GM19467 (cell line): ENCODE measurements around the gene KIF24.
"Not testable (repeated sequence)": the region's sequence is repeated elsewhere in the genome, so short reads cannot be mapped to it uniquely, and the experiment has no call there.

Experiments
- ATAC-seq: cut with Tn5 transposase; IDR thresholded peaks from one replicate; pipeline ENCODE4 v1.9.1; 2021; ENCODE audit warnings: mild to moderate bottlenecking, moderate library complexity; ENCODE audit not compliant: unreplicated experiment

Gene KIF24

GRCh38 chr9:34363619-34364351 lies 34.7 kb upstream of the KIF24 start:
- no peak for ATAC-seq

GRCh38 chr9:34362614-34363214 lies 33.6 kb upstream of the KIF24 start:
- no peak for ATAC-seq

DNA sequence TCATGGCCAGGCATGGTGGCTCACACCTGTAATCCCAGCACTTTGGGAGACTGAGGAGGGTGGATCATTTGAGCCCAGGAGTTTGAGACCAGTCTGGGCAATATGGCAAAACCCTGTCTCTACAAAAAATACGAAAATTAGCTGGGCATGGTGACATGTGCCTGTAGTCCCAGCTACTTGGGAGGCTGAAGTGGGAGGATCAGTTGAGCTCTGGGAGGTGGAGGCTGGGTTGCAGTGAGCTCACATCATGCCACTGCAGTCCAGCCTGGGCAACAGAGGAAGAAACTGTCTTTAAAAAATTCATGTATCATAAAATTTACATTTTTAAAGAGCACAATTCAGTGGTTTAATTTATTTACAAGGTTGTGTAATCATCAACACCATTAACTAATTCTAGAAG lies 23.9 kb upstream of the KIF24 start:
- not testable (repeated sequence) for ATAC-seq

DNA sequence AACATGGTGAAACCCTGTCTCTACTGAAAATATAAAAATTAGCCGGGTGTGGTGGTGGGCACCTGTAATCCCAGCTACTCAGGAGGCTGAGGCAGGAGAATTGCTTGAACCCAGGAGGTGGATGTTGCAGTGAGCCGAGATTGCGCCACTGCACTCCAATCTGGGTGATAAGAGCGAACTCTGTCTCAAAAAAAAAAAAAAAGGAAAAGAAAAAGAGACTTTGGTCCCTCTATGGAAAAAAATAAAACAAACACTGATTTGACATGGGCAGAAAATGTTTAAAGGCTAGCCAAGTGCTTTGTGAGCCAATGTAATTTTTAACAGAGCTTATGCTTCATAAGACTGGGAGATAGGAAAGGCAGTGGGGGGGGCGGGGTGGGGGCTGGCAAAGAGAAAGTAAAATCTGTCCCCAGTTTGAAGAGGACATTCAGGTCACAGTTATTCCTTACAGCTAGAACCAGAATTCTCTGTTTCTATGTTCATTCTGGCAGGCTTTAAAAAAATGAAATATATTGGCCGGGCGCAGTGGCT lies 23.1 kb upstream of the KIF24 start:
- not testable (repeated sequence) for ATAC-seq

GRCh38 chr9:34349324-34349723 lies 20.3 kb upstream of the KIF24 start:
- ATAC-seq, result no peak

DNA sequence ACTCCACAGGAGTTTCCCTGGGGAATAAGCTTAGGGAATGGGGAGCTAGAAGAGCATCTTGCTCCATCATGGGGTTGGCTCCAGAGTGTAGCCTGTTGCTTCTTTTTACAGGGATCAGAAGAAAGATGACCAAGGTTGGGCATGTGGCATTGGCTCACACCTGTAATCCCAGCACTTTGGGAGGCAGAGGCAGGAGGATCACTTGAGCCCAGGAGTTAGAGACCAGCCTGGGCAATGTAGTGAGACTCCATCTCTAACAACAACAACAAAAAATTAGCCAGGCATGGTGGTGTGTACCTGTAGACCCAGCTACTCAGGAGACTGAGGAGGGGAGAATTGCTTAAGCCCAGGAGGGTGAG lies 18.7 kb upstream of the KIF24 start:
- no peak for ATAC-seq

DNA sequence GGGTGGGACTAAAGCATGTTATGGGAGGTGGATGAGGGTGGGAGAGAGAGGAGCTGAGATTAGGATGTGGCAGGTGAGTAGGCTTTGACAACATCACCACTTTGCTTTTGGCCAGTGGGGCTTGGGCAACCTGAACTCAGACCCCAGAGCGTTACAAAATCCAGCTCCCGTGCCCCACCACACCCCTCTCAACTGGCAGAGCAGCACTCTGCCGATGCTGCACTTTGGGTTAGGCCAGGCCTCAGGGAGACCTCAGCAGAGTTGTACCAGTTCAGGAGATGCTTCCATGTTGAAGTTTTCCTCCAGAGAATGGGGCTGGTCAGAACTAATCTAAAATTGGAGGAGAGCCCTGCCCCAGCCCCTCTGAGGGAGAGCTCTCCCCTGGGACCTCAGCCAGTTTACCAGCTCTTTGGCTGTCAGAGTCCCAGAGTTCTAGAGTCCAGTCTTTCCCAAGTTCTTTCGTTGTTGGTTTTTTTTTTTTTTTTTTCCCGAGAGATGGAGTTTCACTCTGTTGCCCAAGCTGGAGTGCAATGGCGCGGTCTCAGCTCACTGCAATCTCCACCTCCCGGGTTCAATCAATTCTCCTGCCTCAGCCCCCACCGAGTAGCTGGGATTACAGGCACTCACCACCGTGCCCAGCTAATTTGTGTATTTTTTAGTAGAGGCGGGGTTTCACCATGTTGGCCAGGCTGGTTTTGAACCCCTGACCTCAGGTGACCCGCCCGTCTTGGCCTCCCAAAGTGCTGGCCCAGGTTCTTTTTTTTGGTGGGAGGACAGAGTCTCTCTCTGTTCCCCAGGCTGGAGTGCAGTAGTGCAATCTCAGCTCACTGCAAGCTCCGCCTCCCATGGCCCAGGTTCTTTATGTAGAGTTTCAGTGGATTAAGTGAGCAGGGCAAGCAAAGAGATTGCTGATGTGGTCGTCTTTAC lies 18.1 kb upstream of the KIF24 start:
- no peak for ATAC-seq

DNA sequence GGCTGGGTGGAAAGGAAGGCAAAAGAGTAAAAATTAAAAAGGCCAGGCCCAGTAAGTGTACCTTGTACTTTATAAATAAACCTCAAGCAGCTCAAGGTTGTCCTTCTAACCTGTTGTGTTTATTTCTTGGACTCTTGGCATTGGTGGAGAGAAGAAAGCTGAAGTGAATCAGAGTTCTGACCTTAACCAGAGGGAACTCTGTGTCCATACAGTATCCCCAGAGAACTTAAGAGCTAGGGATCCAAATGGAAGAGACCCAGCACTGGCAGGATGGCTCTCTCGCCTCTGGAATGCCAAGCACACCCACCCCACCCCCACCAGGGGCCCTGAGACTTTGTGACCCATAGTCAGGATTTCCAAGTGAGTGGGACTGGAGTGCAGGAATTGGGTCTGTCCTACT lies 14.5 kb upstream of the KIF24 start:
- ATAC-seq, result no peak

GRCh38 chr9:34343090-34343489 lies 14.0 kb upstream of the KIF24 start:
- ATAC-seq, result no peak

DNA sequence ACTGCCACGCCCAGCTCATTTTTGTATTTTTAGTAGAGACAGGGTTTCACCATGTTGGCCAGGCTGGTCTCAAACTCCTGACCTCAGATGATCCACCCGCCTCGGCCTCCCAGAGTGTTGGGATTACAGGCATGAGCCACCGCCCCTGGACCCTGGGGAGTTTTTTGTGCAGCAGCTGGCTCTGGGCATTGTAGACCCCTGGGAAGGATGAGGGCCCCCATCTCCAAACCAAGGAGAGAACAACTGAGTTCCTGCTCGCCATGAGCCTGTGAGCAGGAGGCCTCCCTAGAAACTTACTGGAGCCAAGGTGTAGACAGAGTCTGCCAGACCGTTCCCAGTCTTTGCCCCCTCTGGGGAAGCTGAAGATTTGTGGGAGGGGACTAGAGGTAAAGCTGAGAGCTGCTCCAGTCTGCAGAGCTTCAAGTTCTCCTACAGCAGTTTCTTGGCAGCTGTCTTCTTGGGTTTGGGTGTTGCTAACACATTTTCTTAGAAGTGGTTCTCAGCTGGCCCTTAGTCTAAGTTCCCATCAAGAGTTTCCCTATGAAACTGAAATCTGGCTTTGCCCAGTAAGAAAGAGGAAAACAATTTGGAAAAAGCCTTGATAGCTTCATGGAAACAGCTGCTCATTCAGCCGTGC lies 12.7 kb upstream of the KIF24 start:
- ATAC-seq, result no peak

DNA sequence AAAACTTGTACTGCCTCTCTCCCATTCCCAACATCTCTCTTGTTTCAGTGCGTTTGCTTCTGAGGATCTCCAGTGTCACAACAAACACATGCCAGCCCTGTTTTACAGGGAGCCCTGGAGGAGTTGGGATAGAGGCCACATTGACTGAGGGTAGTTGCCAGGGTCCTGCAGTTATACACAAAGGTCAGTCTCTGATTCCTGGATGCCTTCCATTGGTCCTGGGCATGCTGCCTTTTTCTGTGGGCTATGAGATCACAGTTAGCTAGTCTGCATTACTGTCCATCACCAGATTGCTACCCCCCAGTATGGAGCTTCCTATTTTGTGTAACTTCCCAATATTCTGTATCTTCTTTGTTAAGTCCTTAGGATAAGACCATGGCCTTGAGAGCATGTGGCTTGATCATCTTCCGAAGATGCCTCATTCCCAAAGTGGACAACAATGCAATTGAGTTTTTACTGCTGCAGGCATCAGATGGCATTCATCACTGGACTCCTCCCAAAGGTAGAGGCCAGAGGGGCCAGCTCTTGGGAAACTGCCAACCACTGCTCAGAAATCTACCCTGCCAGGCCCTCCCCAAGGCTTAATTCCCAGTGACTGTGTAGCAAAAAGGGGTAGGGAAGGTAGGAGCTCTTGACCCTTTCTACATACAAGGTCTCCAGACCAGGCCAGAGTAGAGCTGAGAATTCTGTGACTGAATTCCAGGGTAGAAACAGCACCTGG lies 9.8 kb upstream of the KIF24 start:
- no peak for ATAC-seq

DNA sequence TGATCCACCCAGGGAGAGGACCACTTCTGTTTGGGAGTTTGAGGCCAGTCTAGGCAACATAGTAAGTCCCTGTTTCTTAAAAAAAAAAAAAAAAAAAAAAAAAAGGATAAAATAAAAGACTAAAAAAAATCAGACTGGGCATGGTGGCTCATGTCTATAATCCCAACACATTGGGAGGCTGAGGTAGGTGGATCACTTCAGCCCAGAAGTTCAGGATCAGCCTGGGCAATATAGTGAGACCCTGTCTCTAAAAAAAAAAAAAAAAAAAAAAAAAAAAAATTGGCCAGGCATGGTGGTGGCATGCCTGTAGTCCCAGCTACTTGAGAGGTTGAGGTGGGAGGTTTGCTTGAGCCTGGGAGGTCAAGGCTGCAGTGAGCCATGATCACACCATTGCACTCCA lies 9.0 kb upstream of the KIF24 start:
- ATAC-seq, result not testable (repeated sequence)

GRCh38 chr9:34337403-34337802 lies 8.3 kb upstream of the KIF24 start:
- no peak for ATAC-seq

DNA sequence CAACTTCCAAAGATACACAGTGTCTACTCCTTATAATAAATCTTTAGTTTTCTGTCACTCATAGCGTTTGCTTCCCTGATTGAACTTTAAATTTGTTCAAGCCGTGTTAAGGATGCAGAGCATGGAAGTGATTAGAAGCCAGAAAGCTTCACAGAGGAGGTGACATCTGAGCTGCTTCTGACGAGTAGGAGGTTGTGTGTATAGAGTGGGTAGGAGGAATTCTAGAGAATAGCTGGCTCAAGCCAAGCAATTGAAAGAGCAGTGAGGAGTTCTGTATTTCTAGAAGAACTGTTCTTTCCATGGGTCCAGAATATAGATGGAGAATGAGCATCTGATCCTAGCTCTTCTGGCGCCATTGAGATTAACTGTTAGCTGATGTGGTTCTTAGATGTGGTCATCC lies 6.3 kb upstream of the KIF24 start:
- ATAC-seq, result no peak

- ATAC-seq, result no peak
Measured at GRCh38 chr9:34334916-34335315, 5.8 kb upstream of the KIF24 start.

DNA sequence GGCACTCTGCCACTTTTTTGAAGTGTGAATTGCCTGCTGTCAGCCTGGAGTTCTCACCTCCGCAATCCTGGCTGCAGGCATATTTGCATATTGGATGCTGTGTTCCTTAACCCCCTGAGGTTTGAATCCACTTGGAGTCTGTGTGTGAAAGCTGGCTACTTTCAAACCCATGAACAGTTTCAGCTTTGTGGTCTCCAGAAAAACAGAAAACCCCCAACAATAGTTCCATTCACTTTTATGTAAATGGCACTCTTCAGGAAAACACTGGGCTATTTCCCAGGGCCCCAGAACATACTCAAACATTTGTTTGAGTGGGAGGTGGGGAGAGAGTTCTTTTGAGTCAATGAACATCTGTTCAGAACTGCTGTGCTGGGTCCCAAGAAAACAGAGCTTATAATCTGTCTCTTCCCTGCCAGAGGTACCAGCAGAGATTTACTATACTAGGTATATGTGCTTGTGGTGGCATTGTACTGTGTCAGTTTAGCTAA lies 5.3 kb upstream of the KIF24 start:
- no peak for ATAC-seq

- ATAC-seq, result no peak
Measured at GRCh38 chr9:34333836-34334235, 4.8 kb upstream of the KIF24 start.

GRCh38 chr9:34332076-34332964 lies 3.3 kb upstream of the KIF24 start:
- ATAC-seq, result no peak

DNA sequence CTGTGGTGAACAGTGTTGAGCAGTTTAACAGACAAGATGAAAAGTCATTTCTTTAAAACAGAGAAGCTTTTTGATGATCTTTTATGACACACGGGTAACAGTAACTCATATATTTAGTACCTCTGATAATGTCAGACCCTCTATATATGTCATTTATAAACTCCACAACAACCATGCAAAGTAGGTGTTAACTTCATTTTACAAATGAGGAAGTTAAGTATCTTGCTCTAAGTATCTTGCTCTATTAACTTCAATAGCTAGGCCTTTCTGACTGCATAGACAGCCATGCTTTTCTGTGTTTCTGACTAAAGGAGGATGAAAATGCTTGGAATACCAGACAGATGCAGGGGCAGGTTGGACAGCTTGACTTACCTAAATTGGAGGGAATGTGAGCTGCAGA lies 2.1 kb upstream of the KIF24 start:
- no peak for ATAC-seq
